Hepatocyte (in vitro differentiated cells): ENCODE measurements around the gene CD46. TPM values are rescaled to one million over a fixed set of nuclear protein-coding genes. Genes with fewer than 3 reads are reported as not detected.

ENCODE experiments used
- DNase-seq: peaks from one replicate; pipeline ENCODE4 v3.0.0-alpha.2; 2016; ENCODE audit warnings: low spot score
- H2AFZ ChIP-seq: fragments of 200-600 bp; sonication (generic); 2 replicates; pipeline ENCODE4 v1.6.0; 2016; ENCODE audit warnings: antibody characterized with exemption, mild to moderate bottlenecking
- H3K27ac ChIP-seq: fragments of 200-600 bp; sonication (generic); 2 replicates; pipeline ENCODE4 v1.5.1; 2016; ENCODE audit warnings: mild to moderate bottlenecking
- H3K27me3 ChIP-seq: fragments of 200-600 bp; sonication (generic); 2 replicates; pipeline ENCODE4 v1.6.1; 2016
- H3K36me3 ChIP-seq: fragments of 200-600 bp; sonication (generic); replicated peaks from 2 replicates; pipeline ENCODE4 v1.5.1; 2016; ENCODE audit warnings: low read depth; ENCODE audit not compliant: insufficient read depth
- H3K4me1 ChIP-seq: fragments of 200-600 bp; sonication (generic); 2 replicates; pipeline ENCODE4 v1.5.1; 2016; ENCODE audit warnings: mild to moderate bottlenecking, moderate library complexity; ENCODE audit not compliant: insufficient read depth
- H3K4me2 ChIP-seq: fragments of 200-600 bp; sonication (generic); 2 replicates; pipeline ENCODE4 v1.6.0; 2016
- H3K4me3 ChIP-seq: fragments of 200-600 bp; sonication (generic); 2 replicates; pipeline ENCODE4 v1.5.1; 2016; ENCODE audit warnings: mild to moderate bottlenecking
- H3K79me2 ChIP-seq: fragments of 200-600 bp; sonication (generic); 2 replicates; pipeline ENCODE4 v1.6.0; 2017; ENCODE audit warnings: mild to moderate bottlenecking
- H3K9me2 ChIP-seq: fragments of 200-600 bp; sonication (generic); replicated peaks from 2 replicates; pipeline ENCODE4 v1.6.0; 2017; ENCODE audit warnings: mild to moderate bottlenecking; ENCODE audit not compliant: insufficient read depth
- H3K9me3 ChIP-seq: fragments of 200-600 bp; sonication (generic); 2 replicates; pipeline ENCODE4 v1.5.1; 2016; ENCODE audit warnings: low read depth, mild to moderate bottlenecking
- H4K20me1 ChIP-seq: fragments of 200-600 bp; sonication (generic); 2 replicates; pipeline ENCODE4 v1.6.0; 2016; ENCODE audit warnings: mild to moderate bottlenecking; ENCODE audit not compliant: insufficient read depth, poor library complexity, severe bottlenecking
- EZH2 ChIP-seq: fragments of 200-600 bp; sonication (generic); IDR thresholded peaks from 2 replicates; pipeline ENCODE4 v1.6.1; 2016; ENCODE audit warnings: antibody characterized with exemption, mild to moderate bottlenecking, borderline replicate concordance
- EZH2phosphoT487 ChIP-seq: fragments of 200-600 bp; sonication (generic); IDR thresholded peaks from one replicate; pipeline ENCODE4 v1.6.1; 2018; ENCODE audit warnings: antibody characterized with exemption, mild to moderate bottlenecking, low read depth, moderate library complexity; ENCODE audit not compliant: unreplicated experiment, severe bottlenecking
- WGBS: methylation state at CpG from one replicate; pipeline ENCODE4 v1.1.6; 2016; ENCODE audit warnings: low lambda C conversion rate; ENCODE audit errors: missing lambda C conversion rate; 5-methylcytosine and 5-hydroxymethylcytosine counted together
- polyA plus RNA-seq: library from polyadenylated mRNA; unstranded; fragments of >200 nt; fragmentation: Nextera tagmentation; extraction: Ambion mirVana; gene quantifications from 2 replicates; pipeline ENCODE4 v1.2.1, GENCODE V29; 2016
- total RNA-seq: library from RNA; depleted of rRNA; stranded (reverse); fragments of >200 nt; gene quantifications from 2 replicates; pipeline ENCODE4 v1.2.3, GENCODE V29; 2014
- TF ChIP-seq, protein P1 (sequence below): fragments of 200-600 bp; sonication (generic); IDR thresholded peaks from 2 replicates; pipeline ENCODE4 v1.5.1; 2016; ENCODE audit warnings: antibody characterized with exemption, mild to moderate bottlenecking; ENCODE audit not compliant: poor library complexity

The CD46 gene
- total and polyA plus RNA-seq, 2 experiments from 2014 or later = 176 to 228 TPM

GRCh38 chr1:207817166-207817565 is 65.3 kb downstream of the CD46 start:
- Histone ChIP-seq H3K27ac (no peak overlapping the region), H3K4me2 (no peak overlapping the region), H2AFZ (no peak overlapping the region), H3K9me2 (no peaks in the 10 kb centered on the region), H3K9me3 (no peaks in the 10 kb centered on the region), H4K20me1 (no peaks in the 10 kb centered on the region), H3K4me3 (no peak overlapping the region), H3K36me3 (no peaks in the 10 kb centered on the region), H3K79me2 (peaks cover 6% of the 10 kb centered on the region), H3K4me1 (no peaks in the 10 kb centered on the region), H3K27me3 (no peaks in the 10 kb centered on the region)
- 98% methylated on average over 7 of the region's 7 CpGs for WGBS
- TF ChIP-seq, protein P1, sequence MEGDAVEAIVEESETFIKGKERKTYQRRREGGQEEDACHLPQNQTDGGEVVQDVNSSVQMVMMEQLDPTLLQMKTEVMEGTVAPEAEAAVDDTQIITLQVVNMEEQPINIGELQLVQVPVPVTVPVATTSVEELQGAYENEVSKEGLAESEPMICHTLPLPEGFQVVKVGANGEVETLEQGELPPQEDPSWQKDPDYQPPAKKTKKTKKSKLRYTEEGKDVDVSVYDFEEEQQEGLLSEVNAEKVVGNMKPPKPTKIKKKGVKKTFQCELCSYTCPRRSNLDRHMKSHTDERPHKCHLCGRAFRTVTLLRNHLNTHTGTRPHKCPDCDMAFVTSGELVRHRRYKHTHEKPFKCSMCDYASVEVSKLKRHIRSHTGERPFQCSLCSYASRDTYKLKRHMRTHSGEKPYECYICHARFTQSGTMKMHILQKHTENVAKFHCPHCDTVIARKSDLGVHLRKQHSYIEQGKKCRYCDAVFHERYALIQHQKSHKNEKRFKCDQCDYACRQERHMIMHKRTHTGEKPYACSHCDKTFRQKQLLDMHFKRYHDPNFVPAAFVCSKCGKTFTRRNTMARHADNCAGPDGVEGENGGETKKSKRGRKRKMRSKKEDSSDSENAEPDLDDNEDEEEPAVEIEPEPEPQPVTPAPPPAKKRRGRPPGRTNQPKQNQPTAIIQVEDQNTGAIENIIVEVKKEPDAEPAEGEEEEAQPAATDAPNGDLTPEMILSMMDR = no peak
- TF ChIP-seq EZH2 = no peak
- no peak for TF ChIP-seq EZH2phosphoT487
- no peak for DNase-seq

DNA sequence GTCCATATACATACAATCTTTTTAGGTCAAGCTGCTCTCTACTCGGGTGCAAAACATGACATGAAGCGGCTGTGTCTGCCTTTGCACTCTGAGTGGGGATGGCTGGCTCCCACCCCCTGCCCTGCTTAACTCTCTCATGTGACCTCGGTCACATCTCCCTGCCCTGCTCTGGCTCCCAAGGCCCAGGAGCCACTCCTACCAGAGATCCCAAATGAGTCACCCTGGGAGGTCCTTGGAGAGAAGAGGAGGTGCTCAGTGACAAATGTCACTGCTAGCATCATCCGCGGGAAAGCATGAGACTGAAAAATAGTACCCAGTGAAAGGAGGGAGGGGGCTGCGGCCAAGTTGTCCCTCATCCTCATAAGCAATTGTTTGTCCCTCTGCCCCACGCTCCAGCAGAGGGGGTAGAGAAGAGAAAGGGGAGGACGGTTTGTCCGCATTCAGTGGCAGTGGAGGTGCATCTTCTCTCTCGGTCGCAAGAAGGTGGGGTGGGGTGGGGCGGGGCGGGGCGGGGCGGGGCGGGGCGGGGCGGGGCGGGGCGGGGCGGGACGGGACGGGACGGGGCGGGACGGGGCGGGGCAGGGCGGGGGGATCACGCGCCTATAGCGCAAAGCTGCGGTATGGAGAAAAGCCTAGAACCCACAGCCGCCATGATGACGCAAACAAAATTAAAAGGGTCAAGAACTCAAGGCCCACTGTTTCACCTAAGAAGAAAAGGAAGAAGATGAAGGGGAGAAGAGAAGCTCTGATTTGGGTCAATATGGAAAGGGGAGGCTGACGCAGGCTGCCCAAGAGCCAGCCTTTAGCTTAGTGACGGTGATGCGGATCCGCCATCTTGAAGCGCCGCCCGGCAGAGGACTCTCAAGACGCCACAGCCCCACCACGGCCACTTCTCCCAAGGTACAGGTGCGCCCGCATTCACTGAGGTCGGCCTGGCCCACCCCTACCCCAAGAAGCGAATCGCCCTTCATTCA is 66.2 kb downstream of the CD46 start:
- H3K79me2 ChIP-seq = peaks cover 15% of the 10 kb centered on the region
- H3K27ac ChIP-seq = no peak overlapping the region
- no peaks in the 10 kb centered on the region for H3K4me1 ChIP-seq

DNA sequence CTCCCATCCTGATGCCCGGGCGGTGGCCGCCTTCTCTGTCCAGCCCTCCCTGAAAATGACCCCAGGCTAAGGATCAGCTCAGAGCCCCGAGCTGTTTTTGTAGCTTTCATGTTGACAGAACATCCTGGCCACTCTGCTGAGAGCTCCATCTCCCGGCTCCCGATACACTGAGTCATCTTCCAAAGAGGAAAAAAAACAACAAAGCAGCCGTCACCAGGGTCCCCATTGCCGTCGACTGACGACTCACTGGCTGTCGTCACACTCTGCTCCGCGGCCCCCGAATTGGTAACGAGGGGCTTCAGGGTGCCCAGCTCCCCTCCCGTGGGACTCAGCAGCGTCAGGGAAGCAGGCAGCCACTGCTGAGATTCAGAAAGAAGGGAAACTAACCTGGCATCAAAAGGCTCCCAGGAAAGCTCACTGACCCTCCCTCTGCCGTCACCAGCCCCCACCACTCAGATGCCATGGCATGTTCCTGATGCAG is 67.2 kb downstream of the CD46 start:
- Histone ChIP-seq H3K4me1 (peaks cover 4% of the 10 kb centered on the region), H4K20me1 (no peaks in the 10 kb centered on the region), H3K27me3 (no peaks in the 10 kb centered on the region), H3K9me2 (no peaks in the 10 kb centered on the region), H2AFZ (no peak overlapping the region), H3K9me3 (no peaks in the 10 kb centered on the region), H3K4me3 (no peak overlapping the region), H3K79me2 (peaks cover 20% of the 10 kb centered on the region), H3K36me3 (no peaks in the 10 kb centered on the region), H3K27ac (no peak overlapping the region), H3K4me2 (no peak overlapping the region)
- peak; percentile 18 for DNase-seq
- TF ChIP-seq, protein P1 = no peak
- TF ChIP-seq EZH2 (no peak), EZH2phosphoT487 (no peak)
- 59% methylated on average over 18 of the region's 18 CpGs for WGBS

More for the DNA sequence above, 66.2 kb downstream of the CD46 start:
- Histone ChIP-seq H4K20me1 (no peaks in the 10 kb centered on the region), H3K36me3 (no peaks in the 10 kb centered on the region), H3K4me3 (no peak overlapping the region), H2AFZ (no peak overlapping the region), H3K9me2 (no peaks in the 10 kb centered on the region), H3K9me3 (no peaks in the 10 kb centered on the region), H3K27me3 (no peaks in the 10 kb centered on the region), H3K4me2 (no peak overlapping the region)
- DNase-seq = no peak
- 94% methylated on average over 25 of the region's 48 CpGs for WGBS
- no peak for TF ChIP-seq EZH2
- TF ChIP-seq EZH2phosphoT487 = no peak
- TF ChIP-seq, protein P1 = no peak
